NCI-H2081 treated with DMSO at 0.1 percent for 48 hours (cell line): ENCODE data around the gene BUB1.
"Not testable (repeated sequence)": the region's sequence is repeated elsewhere in the genome, so short reads cannot be mapped to it uniquely, and the experiment has no call there.

Source experiments
- DNase-seq: peaks from one replicate; lab custom pipeline; 2025; lab: John Stamatoyannopoulos, UW

The BUB1 gene

GRCh38 chr2:110677530-110678456 is at the start of gene BUB1:
Gene BUB1, minus strand, starts transcription at chr2:110678063. Its CDS starts 68 bp downstream, at chr2:110677995.
- peak; percentile 84 for DNase-seq

GRCh38 chr2:110726285-110726684 is 48.4 kb upstream of the BUB1 start:
- DNase-seq: no peak

GRCh38 chr2:110725859-110726258 is 48.0 kb upstream of the BUB1 start:
- DNase-seq: no peak

GRCh38 chr2:110725370-110725769 is 47.5 kb upstream of the BUB1 start:
- no peak for DNase-seq

GRCh38 chr2:110724820-110725219 is 47.0 kb upstream of the BUB1 start:
- DNase-seq: no peak

GRCh38 chr2:110720547-110720946 is 42.7 kb upstream of the BUB1 start:
- no peak for DNase-seq

GRCh38 chr2:110718990-110719389 is 41.1 kb upstream of the BUB1 start:
- no peak for DNase-seq

GRCh38 chr2:110718382-110718781 is 40.5 kb upstream of the BUB1 start:
- DNase-seq: no peak

- no peak for DNase-seq
These were observed 39.9 kb upstream of the BUB1 start for GRCh38 chr2:110717734-110718133.

- no peak for DNase-seq
These were observed 39.2 kb upstream of the BUB1 start for GRCh38 chr2:110716959-110717645.

GRCh38 chr2:110714452-110715224 is 36.8 kb upstream of the BUB1 start:
- no peak for DNase-seq

GRCh38 chr2:110713513-110714362 is 35.9 kb upstream of the BUB1 start:
- DNase-seq: no peak

- no peak for DNase-seq
These were observed 34.9 kb upstream of the BUB1 start for GRCh38 chr2:110712737-110713136.

GRCh38 chr2:110708455-110708854 is 30.6 kb upstream of the BUB1 start:
- no peak for DNase-seq

- no peak for DNase-seq
These were observed 29.6 kb upstream of the BUB1 start for GRCh38 chr2:110707386-110707965.

GRCh38 chr2:110702514-110703380 is 24.9 kb upstream of the BUB1 start:
- no peak for DNase-seq

- DNase-seq: not testable (repeated sequence)
These were observed 20.4 kb upstream of the BUB1 start for GRCh38 chr2:110698253-110698652.

- not testable (repeated sequence) for DNase-seq
These were observed 17.5 kb upstream of the BUB1 start for GRCh38 chr2:110695146-110695898.

- no peak for DNase-seq
These were observed 13.9 kb upstream of the BUB1 start for GRCh38 chr2:110691612-110692258.
